ENCODE data around the gene ATP6V1B1.

DNA sequence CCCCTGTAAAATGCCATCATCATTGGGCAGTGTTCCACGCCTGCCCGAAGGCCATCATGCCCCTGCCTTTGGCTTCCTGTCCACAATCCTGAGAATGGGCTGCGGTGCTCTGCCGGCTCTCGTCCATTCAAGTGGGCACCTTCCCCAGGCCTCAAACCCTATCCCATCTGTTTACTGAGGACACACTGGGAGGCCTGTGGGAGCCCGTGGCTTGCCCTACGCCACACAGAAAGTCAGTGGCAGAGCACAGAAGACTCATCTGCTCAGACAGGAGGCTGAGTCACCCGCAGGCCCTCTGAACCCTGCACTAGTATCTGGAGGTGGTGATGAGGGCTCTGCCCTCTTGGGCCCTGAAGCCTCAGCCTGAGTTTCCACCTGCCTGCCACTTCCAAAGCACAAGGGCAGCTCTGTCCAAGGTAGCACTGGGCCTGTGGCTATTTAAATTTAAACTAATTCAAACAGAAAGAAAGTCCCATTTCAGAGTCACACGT is 23.6 kb downstream of the ATP6V1B1 start:
- TF ChIP-seq RBBP5 (conservative IDR thresholded peaks at IDR 0.05), result no peak
- TF ChIP-seq, protein P1, sequence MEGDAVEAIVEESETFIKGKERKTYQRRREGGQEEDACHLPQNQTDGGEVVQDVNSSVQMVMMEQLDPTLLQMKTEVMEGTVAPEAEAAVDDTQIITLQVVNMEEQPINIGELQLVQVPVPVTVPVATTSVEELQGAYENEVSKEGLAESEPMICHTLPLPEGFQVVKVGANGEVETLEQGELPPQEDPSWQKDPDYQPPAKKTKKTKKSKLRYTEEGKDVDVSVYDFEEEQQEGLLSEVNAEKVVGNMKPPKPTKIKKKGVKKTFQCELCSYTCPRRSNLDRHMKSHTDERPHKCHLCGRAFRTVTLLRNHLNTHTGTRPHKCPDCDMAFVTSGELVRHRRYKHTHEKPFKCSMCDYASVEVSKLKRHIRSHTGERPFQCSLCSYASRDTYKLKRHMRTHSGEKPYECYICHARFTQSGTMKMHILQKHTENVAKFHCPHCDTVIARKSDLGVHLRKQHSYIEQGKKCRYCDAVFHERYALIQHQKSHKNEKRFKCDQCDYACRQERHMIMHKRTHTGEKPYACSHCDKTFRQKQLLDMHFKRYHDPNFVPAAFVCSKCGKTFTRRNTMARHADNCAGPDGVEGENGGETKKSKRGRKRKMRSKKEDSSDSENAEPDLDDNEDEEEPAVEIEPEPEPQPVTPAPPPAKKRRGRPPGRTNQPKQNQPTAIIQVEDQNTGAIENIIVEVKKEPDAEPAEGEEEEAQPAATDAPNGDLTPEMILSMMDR (IDR thresholded peaks at IDR 0.05 in 2 of 3, conservative IDR thresholded peaks at IDR 0.05 in 1 of 3; ENCODE audit: control insufficient read depth in 2 of 3, extremely low read depth in 1 of 3, insufficient read depth in 1 of 3, low read depth in 3 of 3, low read length in 3 of 3), result no peak
- no peak for TF ChIP-seq EP300 (IDR thresholded peaks at IDR 0.05; ENCODE audit: borderline replicate concordance in 1 of 2, control insufficient read depth in 1 of 2, low read depth in 2 of 2, low read length in 2 of 2)
- no peak for TF ChIP-seq SMAD1 (IDR thresholded peaks at IDR 0.05; ENCODE audit: low read depth, partially characterized antibody)

All from GM12878 (cell line).